ENCODE measurements around the gene OR2AG2.

Gene OR2AG2, protein sequence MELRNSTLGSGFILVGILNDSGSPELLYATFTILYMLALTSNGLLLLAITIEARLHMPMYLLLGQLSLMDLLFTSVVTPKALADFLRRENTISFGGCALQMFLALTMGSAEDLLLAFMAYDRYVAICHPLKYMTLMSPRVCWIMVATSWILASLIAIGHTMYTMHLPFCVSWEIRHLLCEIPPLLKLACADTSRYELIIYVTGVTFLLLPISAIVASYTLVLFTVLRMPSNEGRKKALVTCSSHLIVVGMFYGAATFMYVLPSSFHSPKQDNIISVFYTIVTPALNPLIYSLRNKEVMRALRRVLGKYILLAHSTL

DNA sequence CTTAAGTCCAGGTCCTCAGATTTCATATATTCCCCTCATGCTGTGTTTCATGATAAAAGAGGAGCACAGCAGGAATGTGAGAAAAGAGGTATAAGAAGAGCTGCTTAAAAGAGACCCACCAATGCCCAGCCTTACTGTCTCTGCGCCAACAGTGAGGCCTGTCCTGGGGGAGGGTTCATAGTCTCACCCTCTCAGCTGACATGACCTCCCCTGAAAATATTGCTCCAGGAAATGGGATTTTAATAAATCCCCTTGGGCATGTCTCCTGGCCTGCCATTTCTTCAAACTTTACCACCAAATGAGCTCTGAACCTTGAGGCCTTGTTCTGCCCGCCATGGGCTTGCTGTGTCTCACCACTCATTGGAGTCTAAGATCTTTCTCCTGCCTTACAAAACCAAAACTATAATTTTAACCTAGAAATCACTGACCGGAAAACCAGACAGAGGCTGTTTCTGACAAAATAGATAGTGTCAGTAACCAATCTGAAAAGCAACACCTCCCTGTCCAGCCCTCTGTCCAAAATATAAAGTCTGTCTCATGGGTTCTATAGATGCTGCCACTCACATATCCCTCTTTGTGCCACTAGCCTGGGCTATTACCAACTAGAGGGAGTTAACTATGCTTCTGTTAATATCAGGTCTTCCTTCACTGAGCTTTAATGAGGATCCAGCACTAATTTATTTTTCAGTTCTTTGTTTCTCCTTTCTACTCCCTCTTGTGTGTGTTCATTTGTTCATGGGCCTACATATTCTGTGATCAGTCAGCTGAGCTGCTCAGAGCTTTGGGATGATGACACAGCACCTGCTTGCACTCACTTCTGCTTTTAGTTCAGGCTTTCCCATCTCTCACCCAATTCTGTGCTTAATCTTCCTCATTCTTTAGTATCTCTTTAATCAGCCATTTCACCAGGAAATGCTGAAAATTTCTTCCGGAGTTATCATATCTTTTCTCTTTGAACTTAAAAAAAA lies at the start of gene OR2AG2:
Gene OR2AG2, minus strand, starts transcription at position 51 of the 968 bp plus-strand sequence. CDS start 3,019 bp downstream, outside the sequence.
- TF ChIP-seq, protein P1, sequence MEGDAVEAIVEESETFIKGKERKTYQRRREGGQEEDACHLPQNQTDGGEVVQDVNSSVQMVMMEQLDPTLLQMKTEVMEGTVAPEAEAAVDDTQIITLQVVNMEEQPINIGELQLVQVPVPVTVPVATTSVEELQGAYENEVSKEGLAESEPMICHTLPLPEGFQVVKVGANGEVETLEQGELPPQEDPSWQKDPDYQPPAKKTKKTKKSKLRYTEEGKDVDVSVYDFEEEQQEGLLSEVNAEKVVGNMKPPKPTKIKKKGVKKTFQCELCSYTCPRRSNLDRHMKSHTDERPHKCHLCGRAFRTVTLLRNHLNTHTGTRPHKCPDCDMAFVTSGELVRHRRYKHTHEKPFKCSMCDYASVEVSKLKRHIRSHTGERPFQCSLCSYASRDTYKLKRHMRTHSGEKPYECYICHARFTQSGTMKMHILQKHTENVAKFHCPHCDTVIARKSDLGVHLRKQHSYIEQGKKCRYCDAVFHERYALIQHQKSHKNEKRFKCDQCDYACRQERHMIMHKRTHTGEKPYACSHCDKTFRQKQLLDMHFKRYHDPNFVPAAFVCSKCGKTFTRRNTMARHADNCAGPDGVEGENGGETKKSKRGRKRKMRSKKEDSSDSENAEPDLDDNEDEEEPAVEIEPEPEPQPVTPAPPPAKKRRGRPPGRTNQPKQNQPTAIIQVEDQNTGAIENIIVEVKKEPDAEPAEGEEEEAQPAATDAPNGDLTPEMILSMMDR (IDR thresholded peaks at IDR 0.05) = no peak

DNA sequence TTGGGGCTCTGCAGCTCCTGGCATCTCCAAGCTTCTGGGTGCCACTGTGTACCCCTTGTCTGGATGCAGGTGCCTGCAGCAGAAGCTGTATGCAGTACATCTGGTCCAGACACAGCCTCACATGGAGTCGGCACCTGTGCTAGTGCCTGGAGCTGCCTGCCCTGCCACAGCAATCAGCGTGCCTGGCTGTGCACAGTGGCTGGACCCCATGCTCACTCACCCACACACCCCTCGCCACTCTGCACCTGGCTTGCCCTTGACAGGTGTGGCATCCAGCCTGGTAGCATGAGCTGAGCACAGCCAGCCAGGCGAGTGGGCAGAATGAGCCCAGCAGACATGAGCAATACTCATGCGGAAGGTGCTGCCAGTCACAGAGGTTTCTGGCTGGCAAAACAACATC lies 47.2 kb upstream of the OR2AG2 start:
- TF ChIP-seq, protein P1 (IDR thresholded peaks at IDR 0.05) = no peak

DNA sequence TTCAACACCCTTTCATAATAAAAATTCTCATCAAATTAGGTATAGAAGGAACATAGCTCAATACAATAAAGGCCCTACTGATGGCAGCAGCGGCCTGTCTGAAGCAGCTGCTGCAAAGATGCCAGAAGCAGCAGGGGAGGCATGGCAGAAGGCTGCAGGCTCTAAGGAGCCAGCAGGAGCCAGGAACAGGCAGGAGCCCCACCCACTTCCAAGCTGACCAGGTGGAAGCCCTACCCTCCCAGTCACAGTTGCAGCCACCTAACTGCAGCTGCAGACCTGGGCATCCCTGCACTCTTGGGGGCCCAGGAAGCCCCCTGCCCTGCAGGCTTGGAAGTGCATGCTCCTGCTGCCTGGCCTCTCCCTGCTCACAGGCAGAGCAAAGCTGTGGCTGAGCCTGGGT lies 45.9 kb upstream of the OR2AG2 start:
- TF ChIP-seq, protein P1 (IDR thresholded peaks at IDR 0.05) = no peak

DNA sequence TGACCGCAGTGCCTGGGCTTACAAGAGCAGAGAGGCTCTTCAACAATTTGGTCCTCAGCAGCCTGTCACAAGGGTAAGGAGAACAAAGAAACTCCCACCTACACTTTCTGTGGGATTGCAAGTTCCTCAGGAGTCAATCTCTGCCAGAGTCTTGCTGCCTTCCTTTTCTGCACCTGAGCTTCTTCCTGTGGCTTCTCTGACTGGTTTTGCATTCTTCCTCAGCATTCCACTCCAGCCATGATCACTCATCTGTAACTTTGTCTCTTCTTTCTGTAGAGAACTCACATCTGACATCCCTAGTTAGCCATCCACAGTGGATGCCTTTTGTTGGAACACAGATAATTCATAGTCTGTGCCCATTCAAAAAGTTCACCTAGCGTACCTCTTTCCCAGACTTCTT lies 41.9 kb upstream of the OR2AG2 start:
- TF ChIP-seq, protein P1 (IDR thresholded peaks at IDR 0.05) = no peak

DNA sequence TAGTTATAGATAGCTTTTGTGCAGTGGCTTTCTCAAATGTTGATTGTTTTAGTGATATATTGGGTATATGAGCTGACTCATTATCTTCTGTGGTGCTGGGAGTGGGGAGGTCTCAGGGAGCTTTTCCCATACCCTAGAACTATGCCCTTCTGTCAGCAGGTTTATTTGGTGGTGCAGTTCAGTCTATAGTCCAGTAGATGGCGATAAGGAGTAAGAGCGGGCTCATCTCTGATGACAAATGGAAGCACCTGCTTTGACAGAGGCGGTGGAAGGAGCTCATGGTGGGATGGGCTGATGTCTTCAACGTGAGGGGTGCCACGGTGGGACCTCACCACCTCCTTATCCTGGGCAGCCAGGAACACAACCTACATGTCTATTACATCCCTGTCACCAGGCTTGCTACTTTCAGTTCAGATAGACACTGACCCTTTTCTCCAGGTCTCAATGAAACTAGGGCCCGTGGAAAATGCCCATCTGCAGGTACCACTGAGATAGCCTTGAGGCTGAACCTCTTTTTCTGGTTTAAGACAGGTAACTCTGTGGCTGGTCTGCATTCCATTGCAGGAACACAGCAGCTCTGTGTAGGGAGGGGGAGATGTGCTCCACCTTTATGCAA lies 40.7 kb upstream of the OR2AG2 start:
- TF ChIP-seq, protein P1 (IDR thresholded peaks at IDR 0.05) = peak; percentile 90

DNA sequence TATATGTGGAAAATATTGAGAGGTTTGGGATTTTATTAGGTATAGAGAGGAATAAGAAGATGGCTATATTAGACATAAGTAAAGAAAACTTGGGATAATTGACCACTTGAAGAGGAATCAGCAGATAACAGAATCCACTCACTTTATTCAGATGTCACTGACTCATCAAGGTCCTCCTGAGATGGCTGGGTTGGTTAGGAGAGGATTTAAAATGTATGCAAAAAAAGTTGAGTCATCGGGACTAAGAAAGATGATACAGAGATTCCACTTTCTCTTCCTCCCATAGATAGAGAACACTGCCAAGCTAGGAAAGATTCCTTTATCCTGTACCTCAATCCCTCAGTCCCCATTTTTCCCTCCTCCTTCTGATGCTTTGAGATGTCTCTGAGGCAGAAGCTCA lies 27.6 kb upstream of the OR2AG2 start, which contains the start of gene OR6A2:
Gene OR6A2, minus strand, starts transcription at position 288 of the 400 bp plus-strand sequence. CDS start 3,981 bp downstream, outside the sequence.
- TF ChIP-seq, protein P1 (IDR thresholded peaks at IDR 0.05) = no peak

DNA sequence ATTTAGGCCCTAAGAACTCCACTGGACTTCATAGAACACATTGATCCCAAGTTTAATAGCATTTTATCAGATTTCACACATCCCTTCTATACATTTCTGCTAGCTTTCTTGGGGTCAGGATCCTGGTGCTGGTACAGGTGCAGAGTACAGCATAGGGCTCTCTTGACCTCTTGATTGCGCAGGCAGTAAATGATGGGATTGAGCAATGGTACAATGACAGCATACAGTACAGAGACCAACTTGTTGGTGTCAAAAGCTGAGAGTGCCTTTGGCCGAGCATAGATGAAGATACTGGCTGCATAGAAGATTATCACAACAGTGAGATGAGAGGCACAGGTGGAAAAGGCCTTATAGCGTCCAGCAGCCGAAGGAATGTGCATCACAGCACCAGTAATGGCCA lies 22.9 kb upstream of the OR2AG2 start:
- TF ChIP-seq, protein P1 (IDR thresholded peaks at IDR 0.05) = no peak
